ENCODE results near the gene SND1. TPM values are rescaled to one million over a fixed set of nuclear protein-coding genes. Genes with fewer than 3 reads are reported as not detected.

Gene SND1
- total and polyA plus RNA-seq, 2 donors (not counting 1 experiment from before 2014, with no cell fraction given): 137 to 174 TPM

DNA sequence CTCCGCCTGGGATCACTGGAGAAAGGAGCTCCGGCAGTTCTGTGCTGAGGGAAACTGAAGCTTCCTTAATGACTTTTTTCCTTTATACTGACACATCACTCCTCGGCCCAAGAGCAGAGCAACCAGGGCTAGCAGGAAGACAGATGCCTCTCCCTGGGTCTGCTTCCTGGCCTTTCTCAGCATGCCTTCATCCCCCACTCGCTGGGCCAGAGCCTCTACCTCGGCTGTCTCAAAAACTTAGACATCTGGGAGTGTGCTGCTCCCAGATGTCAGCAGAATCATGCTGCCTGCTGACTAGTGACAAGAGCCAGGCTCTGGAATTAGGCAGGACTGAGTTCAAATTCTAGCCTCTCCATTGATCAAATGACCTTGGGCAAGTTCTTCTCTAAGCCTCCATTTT is 403.6 kb downstream of the SND1 start:
- Histone ChIP-seq H3K79me2 (ENCODE audit: control insufficient read depth, insufficient read depth, low read length) (no peaks in the 10 kb centered on the region), H3K4me1 (ENCODE audit: control insufficient read depth, extremely low read depth, insufficient read depth, low read length) (no peaks in the 10 kb centered on the region), H2AFZ (ENCODE audit: low read length) (no peak overlapping the region), H3K4me2 (ENCODE audit: extremely low read depth, insufficient read depth, low read length) (no peak overlapping the region), H3K27ac (ENCODE audit: insufficient read depth, low read length) (no peak overlapping the region), H3K4me3 (replicated peaks in 1 of 4; ENCODE audit: control extremely low read depth in 1 of 4, insufficient read depth in 1 of 4, low read depth in 3 of 4, low read length in 4 of 4) (no peak overlapping the region), H3K36me3 (ENCODE audit: control insufficient read depth, insufficient read depth, low read length) (no peaks in the 10 kb centered on the region), H3K9me3 (ENCODE audit: control insufficient read depth, insufficient read depth, low read depth, low read length) (no peaks in the 10 kb centered on the region), H3K27me3 (ENCODE audit: control insufficient read depth, insufficient read depth, low read length) (no peaks in the 10 kb centered on the region), H3K9ac (ENCODE audit: insufficient read depth, low read length) (no peak overlapping the region), H4K20me1 (ENCODE audit: control insufficient read depth, extremely low read depth, insufficient read depth, low read length) (no peaks in the 10 kb centered on the region)
- no peak for TF ChIP-seq EZH2 (IDR thresholded peaks at IDR 0.05; ENCODE audit: low read length, missing control alignments)
- TF ChIP-seq, protein P1, sequence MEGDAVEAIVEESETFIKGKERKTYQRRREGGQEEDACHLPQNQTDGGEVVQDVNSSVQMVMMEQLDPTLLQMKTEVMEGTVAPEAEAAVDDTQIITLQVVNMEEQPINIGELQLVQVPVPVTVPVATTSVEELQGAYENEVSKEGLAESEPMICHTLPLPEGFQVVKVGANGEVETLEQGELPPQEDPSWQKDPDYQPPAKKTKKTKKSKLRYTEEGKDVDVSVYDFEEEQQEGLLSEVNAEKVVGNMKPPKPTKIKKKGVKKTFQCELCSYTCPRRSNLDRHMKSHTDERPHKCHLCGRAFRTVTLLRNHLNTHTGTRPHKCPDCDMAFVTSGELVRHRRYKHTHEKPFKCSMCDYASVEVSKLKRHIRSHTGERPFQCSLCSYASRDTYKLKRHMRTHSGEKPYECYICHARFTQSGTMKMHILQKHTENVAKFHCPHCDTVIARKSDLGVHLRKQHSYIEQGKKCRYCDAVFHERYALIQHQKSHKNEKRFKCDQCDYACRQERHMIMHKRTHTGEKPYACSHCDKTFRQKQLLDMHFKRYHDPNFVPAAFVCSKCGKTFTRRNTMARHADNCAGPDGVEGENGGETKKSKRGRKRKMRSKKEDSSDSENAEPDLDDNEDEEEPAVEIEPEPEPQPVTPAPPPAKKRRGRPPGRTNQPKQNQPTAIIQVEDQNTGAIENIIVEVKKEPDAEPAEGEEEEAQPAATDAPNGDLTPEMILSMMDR (conservative IDR thresholded peaks at IDR 0.05 in 1 of 2, IDR thresholded peaks at IDR 0.05 in 1 of 2; ENCODE audit: low read depth in 1 of 2, low read length in 2 of 2): no peak
- peak in 1 of 2 donors; percentile 31 for DNase-seq (ENCODE audit: low read depth in 2 of 2)

DNA sequence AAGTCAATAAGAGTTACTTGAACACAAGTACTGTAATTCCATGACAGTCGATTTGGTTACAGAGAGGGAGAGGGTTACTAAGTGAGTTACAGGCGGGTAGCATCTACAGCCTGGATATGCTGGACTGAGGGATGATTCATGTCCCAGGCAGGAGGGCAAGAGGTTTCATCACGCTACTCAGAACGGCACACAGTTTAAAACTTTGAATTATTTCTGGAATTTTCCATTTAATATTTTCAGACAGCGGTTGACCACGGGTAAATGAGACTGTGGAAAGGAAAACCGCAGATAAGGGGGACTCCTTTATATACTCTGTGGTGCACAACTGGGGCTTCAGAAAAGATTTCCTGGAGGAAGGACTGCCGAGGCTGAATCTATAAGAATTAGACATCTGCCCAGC is 404.9 kb downstream of the SND1 start:
- no peak overlapping the region for H3K27ac ChIP-seq (ENCODE audit: insufficient read depth, low read length)

DNA sequence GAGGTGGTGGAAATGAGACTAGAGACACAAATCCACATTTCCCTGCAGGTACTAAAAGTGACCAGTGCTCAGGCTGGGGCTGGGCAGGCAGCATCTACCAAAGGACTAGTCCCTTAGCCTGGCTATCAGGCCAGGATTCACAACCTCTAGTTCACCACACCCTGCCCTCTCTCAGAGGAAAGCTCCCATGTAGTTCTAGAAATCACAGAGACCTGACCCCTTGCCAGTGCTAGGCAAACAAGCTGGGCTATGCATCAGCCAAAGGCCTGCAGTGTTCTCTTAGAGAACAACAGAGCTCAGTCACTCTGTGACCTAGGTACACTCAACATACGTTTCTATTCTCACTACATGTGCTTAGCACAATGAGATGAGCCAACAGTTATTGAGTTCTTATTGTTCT is 405.9 kb downstream of the SND1 start:
- Histone ChIP-seq H2AFZ (ENCODE audit: low read length) (no peak overlapping the region), H3K4me3 (replicated peaks in 1 of 4; ENCODE audit: control extremely low read depth in 1 of 4, insufficient read depth in 1 of 4, low read depth in 3 of 4, low read length in 4 of 4) (no peak overlapping the region), H3K9ac (ENCODE audit: insufficient read depth, low read length) (no peak overlapping the region), H3K4me2 (ENCODE audit: extremely low read depth, insufficient read depth, low read length) (no peak overlapping the region), H4K20me1 (ENCODE audit: control insufficient read depth, extremely low read depth, insufficient read depth, low read length) (no peaks in the 10 kb centered on the region), H3K4me1 (ENCODE audit: control insufficient read depth, extremely low read depth, insufficient read depth, low read length) (no peaks in the 10 kb centered on the region), H3K79me2 (ENCODE audit: control insufficient read depth, insufficient read depth, low read length) (no peaks in the 10 kb centered on the region), H3K27ac (ENCODE audit: insufficient read depth, low read length) (no peak overlapping the region), H3K36me3 (ENCODE audit: control insufficient read depth, insufficient read depth, low read length) (no peaks in the 10 kb centered on the region), H3K9me3 (ENCODE audit: control insufficient read depth, insufficient read depth, low read depth, low read length) (no peaks in the 10 kb centered on the region), H3K27me3 (ENCODE audit: control insufficient read depth, insufficient read depth, low read length) (no peaks in the 10 kb centered on the region)
- no peak for DNase-seq (ENCODE audit: low read depth in 2 of 2)
- TF ChIP-seq, protein P1 (conservative IDR thresholded peaks at IDR 0.05 in 1 of 2, IDR thresholded peaks at IDR 0.05 in 1 of 2; ENCODE audit: low read depth in 1 of 2, low read length in 2 of 2): no peak
- TF ChIP-seq EZH2 (IDR thresholded peaks at IDR 0.05; ENCODE audit: low read length, missing control alignments): no peak

More for the DNA sequence above, 404.9 kb downstream of the SND1 start:
- H3K79me2 ChIP-seq (ENCODE audit: control insufficient read depth, insufficient read depth, low read length): no peaks in the 10 kb centered on the region
- no peak overlapping the region for H3K4me3 ChIP-seq (replicated peaks in 1 of 4; ENCODE audit: control extremely low read depth in 1 of 4, insufficient read depth in 1 of 4, low read depth in 3 of 4, low read length in 4 of 4)
- no peaks in the 10 kb centered on the region for H4K20me1 ChIP-seq (ENCODE audit: control insufficient read depth, extremely low read depth, insufficient read depth, low read length)
- peak; percentile 57 to 96 for DNase-seq (ENCODE audit: low read depth in 2 of 2)
- H3K27me3 ChIP-seq (ENCODE audit: control insufficient read depth, insufficient read depth, low read length): no peaks in the 10 kb centered on the region
- TF ChIP-seq, protein P1 (conservative IDR thresholded peaks at IDR 0.05 in 1 of 2, IDR thresholded peaks at IDR 0.05 in 1 of 2; ENCODE audit: low read depth in 1 of 2, low read length in 2 of 2): no peak
- no peak for TF ChIP-seq EZH2 (IDR thresholded peaks at IDR 0.05; ENCODE audit: low read length, missing control alignments)
- no peaks in the 10 kb centered on the region for H3K9me3 ChIP-seq (ENCODE audit: control insufficient read depth, insufficient read depth, low read depth, low read length)
- no peak overlapping the region for H3K4me2 ChIP-seq (ENCODE audit: extremely low read depth, insufficient read depth, low read length)
- no peak overlapping the region for H3K9ac ChIP-seq (ENCODE audit: insufficient read depth, low read length)
- H3K4me1 ChIP-seq (ENCODE audit: control insufficient read depth, extremely low read depth, insufficient read depth, low read length): no peaks in the 10 kb centered on the region
- no peak overlapping the region for H2AFZ ChIP-seq (ENCODE audit: low read length)
- H3K36me3 ChIP-seq (ENCODE audit: control insufficient read depth, insufficient read depth, low read length): no peaks in the 10 kb centered on the region
